HG03442 (cell line): Measurements from ENCODE around the gene IL17RD.

ENCODE experiments used
- ATAC-seq: cut with Tn5 transposase; IDR thresholded peaks from one replicate; pipeline ENCODE4 v1.9.1; 2021; ENCODE audit warnings: mild to moderate bottlenecking, moderate library complexity; ENCODE audit not compliant: unreplicated experiment

The IL17RD gene

DNA sequence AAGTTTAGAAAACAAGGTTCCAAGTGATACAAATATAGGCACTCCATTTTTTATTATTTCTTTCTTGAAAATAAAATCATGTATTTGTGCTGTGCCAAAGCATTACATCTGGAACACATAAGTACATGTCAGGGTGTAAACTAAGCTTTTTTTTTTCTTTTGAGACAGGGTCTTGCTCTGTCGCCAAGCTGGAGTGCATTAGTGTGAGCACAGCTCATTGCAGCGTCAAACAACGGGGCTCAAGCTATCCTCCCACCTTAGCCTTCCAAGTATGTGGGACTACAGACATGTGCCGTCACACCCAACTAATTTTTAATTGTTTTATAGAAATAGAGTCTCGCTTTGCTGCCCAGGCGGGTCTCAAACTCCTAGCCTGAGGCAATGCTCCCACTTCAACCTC lies 95.7 kb downstream of the IL17RD start:
- ATAC-seq: no peak

- ATAC-seq: peak; percentile 99
Observed at GRCh38 chr3:57068437-57069089, 96.6 kb downstream of the IL17RD start.

DNA sequence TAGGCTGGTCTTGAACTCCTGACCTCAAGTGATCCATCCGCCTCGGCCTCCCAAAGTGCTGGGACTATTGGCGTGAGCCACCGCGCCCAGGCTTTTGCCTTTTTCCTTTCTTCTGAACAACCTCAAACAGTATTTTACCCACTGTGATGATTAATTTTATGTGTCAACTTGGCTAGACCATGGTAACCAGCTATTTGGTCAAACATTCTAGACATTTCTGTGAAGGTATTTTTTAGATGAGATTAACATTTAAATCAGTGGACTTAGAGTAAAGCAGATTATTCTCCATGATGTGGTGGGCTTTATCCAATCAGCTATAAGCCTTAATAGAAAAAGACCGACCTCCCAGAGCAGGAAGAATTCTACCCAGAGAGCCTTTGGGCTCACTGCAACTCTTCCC lies 98.7 kb downstream of the IL17RD start:
- ATAC-seq: no peak

GRCh38 chr3:57065588-57065987 lies 99.6 kb downstream of the IL17RD start:
- ATAC-seq: no peak

- no peak for ATAC-seq
Observed at GRCh38 chr3:57064572-57064971, 100.6 kb downstream of the IL17RD start.

DNA sequence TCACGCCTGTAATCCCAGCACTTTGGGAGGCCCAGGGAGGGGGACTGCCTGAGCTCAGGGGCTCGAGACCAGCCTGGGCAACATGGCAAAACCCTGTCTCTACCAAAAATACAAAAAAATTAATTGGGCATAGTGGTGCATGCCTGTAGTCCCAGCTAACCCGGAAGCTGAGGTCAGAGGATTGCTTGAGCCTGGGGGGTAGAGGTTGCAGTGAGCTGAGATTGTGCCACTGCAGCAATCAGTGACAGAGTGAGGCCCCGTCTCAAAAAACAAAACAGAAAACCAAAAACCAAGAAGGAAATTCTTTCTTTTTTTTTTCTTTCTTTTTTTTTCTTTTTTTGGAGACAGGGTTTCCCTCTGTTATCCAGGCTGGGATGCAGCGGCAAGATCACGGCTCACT lies 101.2 kb downstream of the IL17RD start:
- ATAC-seq: no peak

- no peak for ATAC-seq
Observed at GRCh38 chr3:57063032-57063431, 102.1 kb downstream of the IL17RD start.

DNA sequence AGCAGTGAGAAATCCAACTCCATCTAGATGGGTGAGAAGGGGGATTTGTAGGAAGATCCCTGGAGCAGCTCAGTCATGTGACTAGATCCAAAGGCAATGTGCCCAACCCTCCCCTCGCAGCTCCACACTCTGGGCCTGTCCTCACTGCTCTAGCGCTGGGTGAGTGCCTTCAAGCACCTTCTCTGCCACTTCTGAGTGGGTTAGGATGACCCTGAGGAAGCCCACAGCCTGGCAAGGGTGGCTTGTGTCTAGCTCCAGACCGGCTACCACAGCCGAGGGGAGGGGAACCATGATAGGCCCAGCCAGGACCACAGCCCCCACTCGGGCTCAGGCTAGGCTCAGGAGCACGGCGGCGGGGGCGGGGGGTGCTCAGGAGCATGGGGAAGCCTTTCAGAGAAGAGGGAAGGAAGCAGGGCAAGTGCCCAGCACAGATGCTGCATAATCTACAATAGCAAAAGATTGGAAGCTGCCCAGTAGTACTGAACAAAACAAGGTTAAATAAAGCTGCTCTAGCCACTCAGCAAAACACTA lies 103.0 kb downstream of the IL17RD start:
- ATAC-seq: no peak

DNA sequence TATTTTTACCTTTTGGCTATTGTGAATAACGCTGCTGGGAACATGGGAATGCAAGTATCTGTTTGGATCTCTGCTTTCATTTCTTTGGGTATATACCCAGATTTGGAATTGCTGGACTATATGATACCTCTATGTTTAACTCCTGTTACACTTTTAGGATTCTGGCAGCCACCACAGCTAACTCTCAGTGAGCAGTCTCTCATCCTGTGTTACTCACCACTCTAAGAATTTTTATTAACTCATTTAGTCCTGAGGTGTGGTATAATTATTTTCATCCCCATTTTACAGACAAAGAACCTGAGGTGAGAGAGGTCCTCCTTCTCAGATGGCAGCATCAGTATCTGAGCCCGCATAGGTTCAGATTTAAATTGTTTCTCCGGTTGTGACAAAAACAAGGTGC lies 103.6 kb downstream of the IL17RD start:
- no peak for ATAC-seq

DNA sequence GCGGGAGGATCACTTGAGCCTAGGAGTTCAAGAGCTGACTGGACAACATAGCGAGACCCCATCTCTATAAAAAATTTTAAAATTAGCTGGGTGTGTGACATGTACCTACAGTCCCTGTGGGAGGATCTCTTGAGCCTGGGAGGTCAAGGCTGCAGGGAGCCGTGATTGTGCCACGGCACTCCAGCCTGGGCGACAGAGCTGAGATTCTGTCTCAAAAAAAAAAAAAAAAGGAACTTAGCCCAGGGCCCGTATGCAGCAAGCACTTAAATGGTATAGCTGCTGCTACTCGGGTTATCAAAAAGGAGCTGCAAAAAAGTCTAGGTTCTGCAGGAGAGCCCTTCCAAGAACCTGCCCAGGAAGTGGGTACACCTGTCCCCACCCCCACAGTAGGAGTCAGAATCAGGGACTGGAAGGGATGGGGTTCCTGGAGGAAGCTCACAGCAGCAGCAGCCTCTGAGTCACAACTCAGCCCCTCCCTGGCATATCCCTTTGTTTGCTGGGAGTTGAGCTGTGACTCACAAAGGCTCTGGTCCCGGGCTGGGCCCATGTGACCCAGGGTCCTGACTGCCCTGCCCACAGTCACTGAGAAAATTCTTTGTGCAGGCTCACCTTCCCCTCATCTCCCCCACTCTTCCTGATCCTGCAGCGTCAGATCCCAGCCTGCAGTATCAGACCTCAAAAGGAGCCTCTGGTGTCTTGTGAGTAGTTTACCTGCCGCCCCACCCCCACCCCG lies 104.9 kb downstream of the IL17RD start, which contains the start of gene SPATA12:
SPATA12 (plus strand) TSS at position 576 of the 733 bp plus-strand sequence. CDS start 13,031 bp downstream, outside the sequence.
- no peak for ATAC-seq

DNA sequence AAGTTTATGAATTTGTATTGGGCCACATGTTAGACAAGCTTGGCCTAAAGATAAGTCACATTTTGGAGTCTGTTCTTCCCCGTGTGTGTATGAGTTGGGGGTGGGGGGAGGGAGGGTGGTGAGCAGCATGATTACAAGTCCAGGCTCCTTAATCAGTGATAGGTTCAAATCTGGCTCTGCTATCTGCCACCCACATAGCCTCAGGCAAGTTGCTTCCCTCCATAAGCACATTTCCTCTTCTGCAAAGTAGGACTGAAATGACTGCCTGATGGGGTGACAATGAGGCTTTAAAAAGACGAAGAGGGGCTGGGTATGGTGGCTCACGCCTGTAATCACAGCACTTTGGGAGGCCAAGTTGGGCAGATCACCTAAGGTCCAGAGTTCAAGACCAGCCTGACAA lies 105.7 kb downstream of the IL17RD start:
- ATAC-seq: no peak

DNA sequence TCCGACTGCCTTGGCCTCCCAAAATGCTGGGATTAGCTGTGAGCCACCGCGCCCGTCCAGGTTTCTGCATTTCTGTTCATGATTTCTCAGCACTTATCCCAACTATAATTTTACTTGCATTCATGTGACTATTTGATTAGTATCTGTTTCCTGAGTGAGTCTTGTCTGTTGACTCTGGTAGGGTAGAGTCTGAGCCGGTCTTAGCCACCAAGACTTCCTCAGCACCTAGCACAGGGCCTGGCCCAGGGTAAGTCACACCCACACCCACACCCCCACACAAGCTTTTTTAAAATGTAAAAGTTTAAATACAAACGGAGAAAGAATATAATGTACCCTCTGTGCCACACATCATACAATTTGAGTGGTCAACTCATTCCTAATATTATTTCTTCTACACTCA lies 107.8 kb downstream of the IL17RD start:
- ATAC-seq: no peak

DNA sequence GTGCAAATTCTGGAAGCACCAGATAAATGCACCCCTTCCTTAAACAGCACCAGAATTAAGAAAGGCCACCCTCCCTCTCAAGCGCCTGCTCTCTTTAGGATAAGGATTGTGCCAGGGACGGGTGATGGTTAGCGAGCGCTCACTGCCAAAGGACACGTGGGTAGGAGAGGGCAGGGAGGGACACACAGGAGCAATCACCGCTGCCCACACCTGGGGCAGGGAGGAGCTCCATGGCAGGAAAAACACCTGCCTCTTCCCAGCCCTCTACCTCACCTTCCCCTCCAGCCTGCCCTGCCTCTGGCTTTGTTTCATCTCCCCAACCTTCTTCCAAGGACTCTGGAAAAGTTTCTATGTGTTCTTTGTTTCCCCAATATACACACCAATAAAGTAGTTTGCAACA lies 112.0 kb downstream of the IL17RD start:
- ATAC-seq: no peak

GRCh38 chr3:57052662-57053061 lies 112.5 kb downstream of the IL17RD start:
- no peak for ATAC-seq

DNA sequence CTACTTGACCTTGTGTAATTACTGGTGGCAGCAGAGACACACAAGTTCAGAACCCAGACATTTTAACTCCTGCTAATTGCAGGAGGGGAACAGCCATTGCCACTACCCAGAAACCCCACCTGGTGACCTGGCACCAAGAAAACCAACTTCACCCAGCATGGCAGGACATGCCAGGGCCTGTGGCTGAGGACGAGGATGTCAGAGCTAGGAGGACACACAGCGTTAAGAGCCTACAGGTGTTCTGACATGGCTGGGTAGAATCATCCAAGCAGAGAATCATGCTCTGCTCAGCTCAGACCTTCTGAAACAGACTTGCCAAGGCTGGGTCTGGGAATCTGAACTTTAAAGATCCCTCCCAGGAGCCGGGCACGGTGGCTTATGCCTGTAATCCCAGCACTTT lies 116.4 kb downstream of the IL17RD start:
- no peak for ATAC-seq

DNA sequence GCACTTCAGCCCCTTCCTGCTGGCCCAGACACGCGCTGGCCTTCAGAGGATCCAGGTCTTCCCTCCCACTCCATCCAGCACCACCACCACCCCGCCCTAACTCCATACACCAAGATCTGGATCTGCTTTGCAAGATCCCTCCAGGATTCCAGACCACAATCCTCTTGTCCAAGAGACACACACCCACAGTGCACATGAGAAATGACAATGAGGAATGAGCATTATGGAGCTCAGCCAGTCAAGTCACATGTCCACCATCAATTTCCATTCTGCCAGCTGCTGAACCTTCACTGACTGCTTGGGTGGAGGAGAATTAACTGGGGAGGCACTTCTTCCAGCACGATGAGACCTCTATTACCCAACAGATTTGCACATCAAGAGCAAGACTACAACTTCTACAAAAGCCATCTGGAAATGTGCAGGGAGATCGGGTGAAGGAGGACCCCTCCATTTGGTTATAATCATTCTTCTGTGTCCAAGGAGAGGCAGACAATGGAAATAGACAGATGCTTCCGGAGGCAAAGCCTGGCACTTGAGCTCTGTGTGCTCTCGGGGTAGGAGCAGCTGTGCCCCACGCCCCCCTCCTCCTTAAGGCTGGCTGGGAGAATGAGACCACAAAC lies 117.0 kb downstream of the IL17RD start:
- no peak for ATAC-seq

DNA sequence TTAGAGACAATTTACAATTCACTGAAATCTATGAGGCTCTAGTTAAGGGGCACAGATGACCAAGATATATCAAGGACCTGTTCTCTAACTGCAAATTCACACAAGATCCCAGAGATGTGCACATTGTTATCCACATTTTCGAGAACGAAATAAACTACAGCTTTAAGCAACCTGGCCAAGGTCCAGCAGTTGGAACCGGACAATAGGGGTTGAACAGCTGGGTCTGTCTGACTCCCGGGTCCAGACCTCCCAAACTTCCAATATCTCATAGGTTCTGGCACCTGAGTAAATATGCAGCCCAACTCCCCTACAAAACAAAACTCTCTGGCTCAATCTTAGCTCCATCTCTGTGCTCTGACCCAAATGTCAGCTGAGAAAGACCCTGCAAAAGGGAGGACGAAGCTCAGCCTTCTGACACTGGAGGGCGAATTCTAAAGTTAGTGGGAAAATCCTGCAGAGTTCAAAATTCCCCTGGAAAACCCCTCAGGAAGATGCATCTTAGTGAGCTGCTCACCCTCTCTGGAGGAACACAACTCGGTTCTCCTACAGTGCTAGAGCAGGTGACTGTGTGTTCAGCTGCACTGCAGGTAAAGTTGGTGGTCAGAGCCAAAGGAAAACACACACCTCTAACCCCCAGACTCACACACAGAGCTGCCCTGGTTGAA lies 118.9 kb downstream of the IL17RD start:
- no peak for ATAC-seq

GRCh38 chr3:57043518-57043917 lies 121.6 kb downstream of the IL17RD start:
- no peak for ATAC-seq

GRCh38 chr3:57041674-57042073 lies 123.5 kb downstream of the IL17RD start:
- ATAC-seq: no peak
